ENCODE results near the gene SINHCAF. TPM values are rescaled to one million over a fixed set of nuclear protein-coding genes. Genes with fewer than 3 reads are reported as not detected.

SINHCAF gene
- total and polyA plus RNA-seq, 2 donors (not counting 1 experiment from before 2014, with no cell fraction given): 13.2 to 16.4 TPM

- Histone ChIP-seq H3K36me3 (ENCODE audit: control insufficient read depth, insufficient read depth, low read length) (no peaks in the 10 kb centered on the region), H3K79me2 (ENCODE audit: control insufficient read depth, insufficient read depth, low read length) (no peaks in the 10 kb centered on the region), H3K9ac (ENCODE audit: insufficient read depth, low read length) (no peak overlapping the region), H3K27me3 (ENCODE audit: control insufficient read depth, insufficient read depth, low read length) (no peaks in the 10 kb centered on the region), H3K4me2 (ENCODE audit: extremely low read depth, insufficient read depth, low read length) (no peak overlapping the region), H3K4me1 (ENCODE audit: control insufficient read depth, extremely low read depth, insufficient read depth, low read length) (no peaks in the 10 kb centered on the region), H3K4me3 (replicated peaks in 1 of 4; ENCODE audit: control extremely low read depth in 1 of 4, insufficient read depth in 1 of 4, low read depth in 3 of 4, low read length in 4 of 4) (no peak overlapping the region), H3K9me3 (ENCODE audit: control insufficient read depth, insufficient read depth, low read depth, low read length) (no peaks in the 10 kb centered on the region), H3K27ac (ENCODE audit: insufficient read depth, low read length) (no peak overlapping the region), H4K20me1 (ENCODE audit: control insufficient read depth, extremely low read depth, insufficient read depth, low read length) (no peaks in the 10 kb centered on the region), H2AFZ (ENCODE audit: low read length) (no peak overlapping the region)
- TF ChIP-seq EZH2 (IDR thresholded peaks at IDR 0.05; ENCODE audit: low read length, missing control alignments): no peak
- no peak for TF ChIP-seq CTCF (conservative IDR thresholded peaks at IDR 0.05 in 1 of 2, IDR thresholded peaks at IDR 0.05 in 1 of 2; ENCODE audit: low read depth in 1 of 2, low read length in 2 of 2)
- DNase-seq (ENCODE audit: low read depth in 2 of 2): no peak
Observed at GRCh38 chr12:31263661-31264060, 62.3 kb downstream of the SINHCAF start.

GRCh38 chr12:31261744-31262143 is 64.2 kb downstream of the SINHCAF start:
- DNase-seq (ENCODE audit: low read depth in 2 of 2): no peak
- Histone ChIP-seq H3K9me3 (ENCODE audit: control insufficient read depth, insufficient read depth, low read depth, low read length) (no peaks in the 10 kb centered on the region), H2AFZ (ENCODE audit: low read length) (no peak overlapping the region), H3K4me2 (ENCODE audit: extremely low read depth, insufficient read depth, low read length) (no peak overlapping the region), H3K4me3 (replicated peaks in 1 of 4; ENCODE audit: control extremely low read depth in 1 of 4, insufficient read depth in 1 of 4, low read depth in 3 of 4, low read length in 4 of 4) (no peak overlapping the region), H3K36me3 (ENCODE audit: control insufficient read depth, insufficient read depth, low read length) (no peaks in the 10 kb centered on the region), H3K79me2 (ENCODE audit: control insufficient read depth, insufficient read depth, low read length) (no peaks in the 10 kb centered on the region), H4K20me1 (ENCODE audit: control insufficient read depth, extremely low read depth, insufficient read depth, low read length) (no peaks in the 10 kb centered on the region), H3K4me1 (ENCODE audit: control insufficient read depth, extremely low read depth, insufficient read depth, low read length) (no peaks in the 10 kb centered on the region), H3K27ac (ENCODE audit: insufficient read depth, low read length) (no peak overlapping the region), H3K27me3 (ENCODE audit: control insufficient read depth, insufficient read depth, low read length) (no peaks in the 10 kb centered on the region), H3K9ac (ENCODE audit: insufficient read depth, low read length) (no peak overlapping the region)
- TF ChIP-seq EZH2 (IDR thresholded peaks at IDR 0.05; ENCODE audit: low read length, missing control alignments): no peak
- no peak for TF ChIP-seq CTCF (conservative IDR thresholded peaks at IDR 0.05 in 1 of 2, IDR thresholded peaks at IDR 0.05 in 1 of 2; ENCODE audit: low read depth in 1 of 2, low read length in 2 of 2)

GRCh38 chr12:31260840-31261239 is 65.1 kb downstream of the SINHCAF start:
- H3K27me3 ChIP-seq (ENCODE audit: control insufficient read depth, insufficient read depth, low read length): no peaks in the 10 kb centered on the region
- H2AFZ ChIP-seq (ENCODE audit: low read length): no peak overlapping the region
- no peak for DNase-seq (ENCODE audit: low read depth in 2 of 2)
- no peaks in the 10 kb centered on the region for H3K9me3 ChIP-seq (ENCODE audit: control insufficient read depth, insufficient read depth, low read depth, low read length)
- no peaks in the 10 kb centered on the region for H3K79me2 ChIP-seq (ENCODE audit: control insufficient read depth, insufficient read depth, low read length)
- no peaks in the 10 kb centered on the region for H3K36me3 ChIP-seq (ENCODE audit: control insufficient read depth, insufficient read depth, low read length)
- no peak overlapping the region for H3K4me3 ChIP-seq (replicated peaks in 1 of 4; ENCODE audit: control extremely low read depth in 1 of 4, insufficient read depth in 1 of 4, low read depth in 3 of 4, low read length in 4 of 4)
- H3K4me2 ChIP-seq (ENCODE audit: extremely low read depth, insufficient read depth, low read length): no peak overlapping the region
- no peak overlapping the region for H3K27ac ChIP-seq (ENCODE audit: insufficient read depth, low read length)
- no peaks in the 10 kb centered on the region for H4K20me1 ChIP-seq (ENCODE audit: control insufficient read depth, extremely low read depth, insufficient read depth, low read length)
- H3K4me1 ChIP-seq (ENCODE audit: control insufficient read depth, extremely low read depth, insufficient read depth, low read length): no peaks in the 10 kb centered on the region
- H3K9ac ChIP-seq (ENCODE audit: insufficient read depth, low read length): no peak overlapping the region
- TF ChIP-seq EZH2 (IDR thresholded peaks at IDR 0.05; ENCODE audit: low read length, missing control alignments) (no peak), CTCF (conservative IDR thresholded peaks at IDR 0.05 in 1 of 2, IDR thresholded peaks at IDR 0.05 in 1 of 2; ENCODE audit: low read depth in 1 of 2, low read length in 2 of 2) (no peak)
